ENCODE results near the gene TEPSIN.

DNA sequence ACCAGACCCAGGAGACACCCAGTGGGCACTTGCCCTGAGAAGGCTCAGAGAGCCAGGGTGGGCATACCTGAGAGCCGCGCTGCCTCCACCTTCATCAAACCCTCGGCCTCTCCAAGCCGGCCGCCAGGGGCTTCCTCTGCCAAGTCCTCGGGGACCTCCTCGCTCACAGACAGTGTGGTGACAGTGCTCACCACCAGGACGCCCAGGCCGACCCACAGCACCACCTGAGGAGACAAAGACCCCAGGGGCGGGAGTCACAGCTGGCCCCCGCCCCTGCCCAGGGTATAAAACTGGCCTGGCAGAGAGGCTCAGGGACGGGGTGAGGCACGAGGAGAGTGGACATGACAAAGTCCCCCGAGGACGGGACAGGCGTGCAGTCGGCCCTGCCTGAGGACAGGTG lies 21.3 kb upstream of the TEPSIN start:
- TF ChIP-seq CTCF (IDR thresholded peaks at IDR 0.05) (no peak), POLR2A (IDR thresholded peaks at IDR 0.05) (no peak)
